ENCODE data around the gene R3HCC1L. TPM values are rescaled to one million over a fixed set of nuclear protein-coding genes. Genes with fewer than 3 reads are reported as not detected.

Gene R3HCC1L
- total and polyA plus RNA-seq, 2 of the 4 experiments (the other 2 are of a cell fraction), result 8.3 to 14.7 TPM

- no peak overlapping the region for H2AK9ac ChIP-seq (replicated peaks; ENCODE audit: low read depth, low read length, poor library complexity)
- no peak overlapping the region for H3K14ac ChIP-seq (replicated peaks; ENCODE audit: low read depth, low read length)
- H2BK20ac ChIP-seq (ENCODE audit: low read depth, low read length), result no peak overlapping the region
- no peak overlapping the region for H3K4me2 ChIP-seq (ENCODE audit: low read depth, low read length)
- no TSS peak for BruUV-seq (replicated peaks)
- no peak overlapping the region for H4K5ac ChIP-seq (ENCODE audit: low read depth, low read length)
- no peak overlapping the region for H2BK15ac ChIP-seq (ENCODE audit: low read depth, low read length)
- CTCF ChIA-PET, result no interaction called here
- H3K4me1 ChIP-seq (ENCODE audit: control insufficient read depth, insufficient read depth, low read length), result no peaks in the 10 kb centered on the region
- no peak overlapping the region for H3K18ac ChIP-seq (ENCODE audit: low read depth, low read length)
- POLR2A ChIA-PET (ENCODE audit: unreplicated experiment), result no interaction called here
- H2AK5ac ChIP-seq (ENCODE audit: low read depth, low read length), result no peak overlapping the region
- no peaks in the 10 kb centered on the region for H3K9me3 ChIP-seq (ENCODE audit: control insufficient read depth, insufficient read depth, low read length)
- no peak overlapping the region for H2BK120ac ChIP-seq (ENCODE audit: low read depth, low read length)
- no peak for ATAC-seq (ENCODE audit: low read depth)
- H3K79me1 ChIP-seq (ENCODE audit: low read depth in 1 of 2, low read length in 2 of 2), result peaks cover 10 to 23% of the 10 kb centered on the region in 2 experiments
- no peak overlapping the region for H3K9ac ChIP-seq (ENCODE audit: low read depth, low read length)
- no peak for DNase-seq
- peaks cover 7% of the 10 kb centered on the region for H3K36me3 ChIP-seq (ENCODE audit: control insufficient read depth, insufficient read depth, low read length)
- intact Hi-C loops (cut with micrococcal nuclease), result no loop called here
- H3K23ac ChIP-seq (ENCODE audit: low read depth, low read length), result no peak overlapping the region
- dilution Hi-C loops (cut with HindIII; ENCODE audit: low sequenced_read_pairs, unreplicated experiment), result no loop called here
- TF ChIP-seq RAD21 (IDR thresholded peaks at IDR 0.05; ENCODE audit: low read length) (no peak), NFE2L2 (IDR thresholded peaks at IDR 0.05; ENCODE audit: low read depth, low read length) (no peak), FOS (IDR thresholded peaks at IDR 0.05; ENCODE audit: low read depth, low read length) (no peak), MXI1 (IDR thresholded peaks at IDR 0.05; ENCODE audit: borderline replicate concordance, low read depth, low read length) (no peak)
- TF ChIP-seq, protein P1, sequence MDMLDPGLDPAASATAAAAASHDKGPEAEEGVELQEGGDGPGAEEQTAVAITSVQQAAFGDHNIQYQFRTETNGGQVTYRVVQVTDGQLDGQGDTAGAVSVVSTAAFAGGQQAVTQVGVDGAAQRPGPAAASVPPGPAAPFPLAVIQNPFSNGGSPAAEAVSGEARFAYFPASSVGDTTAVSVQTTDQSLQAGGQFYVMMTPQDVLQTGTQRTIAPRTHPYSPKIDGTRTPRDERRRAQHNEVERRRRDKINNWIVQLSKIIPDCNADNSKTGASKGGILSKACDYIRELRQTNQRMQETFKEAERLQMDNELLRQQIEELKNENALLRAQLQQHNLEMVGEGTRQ (IDR thresholded peaks at IDR 0.05; ENCODE audit: low read depth, low read length), result no peak
- no peak overlapping the region for H3K4me3 ChIP-seq (ENCODE audit: insufficient read depth, low read depth, low read length)
- in situ Hi-C loops (cut with MboI; ENCODE audit: low sequenced_read_pairs), result loop anchor here (10.0 kb wide), 1 partner anchor 138 kb away; no protein-coding TSS in a partner anchor
- H3K27me3 ChIP-seq (ENCODE audit: control insufficient read depth, insufficient read depth, low read length), result no peaks in the 10 kb centered on the region
- H3K9me1 ChIP-seq (ENCODE audit: insufficient read depth, low read length), result no peaks in the 10 kb centered on the region
- no peak overlapping the region for H2BK5ac ChIP-seq (ENCODE audit: low read depth, low read length, poor library complexity, severe bottlenecking)
- no CpG with 5 or more reads among the region's 2 CpGs for WGBS, 2 experiments (ENCODE audit: extremely low coverage in 2 of 2, insufficient read length in 1 of 2)
- H4K20me1 ChIP-seq (ENCODE audit: insufficient read depth, low read length), result peaks cover 4% of the 10 kb centered on the region; the same call in 1 of the 2 replicates
- H3K4ac ChIP-seq (ENCODE audit: low read depth, low read length), result no peak overlapping the region
- H3K56ac ChIP-seq (ENCODE audit: extremely low read depth, insufficient read depth, low read length), result no peak overlapping the region
- H4K8ac ChIP-seq (ENCODE audit: low read depth in 2 of 2, low read length in 2 of 2), result no peak overlapping the region
- no peak overlapping the region for H3K27ac ChIP-seq (ENCODE audit: insufficient read depth, low read length)
- no peak overlapping the region for H4K91ac ChIP-seq (ENCODE audit: insufficient read depth, low read depth, low read length)
- H2AFZ ChIP-seq (replicated peaks; ENCODE audit: low read length, poor library complexity), result no peak overlapping the region
Observed at GRCh38 chr10:98167191-98167590, 32.7 kb downstream of the R3HCC1L start.
